LNCAP (cell line): ENCODE results near the gene ITPKB.

Experiments
- TF ChIP-seq, protein P1 (sequence below): fragments of 450-650 bp; IDR thresholded peaks from 2 replicates; pipeline ENCODE4 v1.5.1; 2017; ENCODE audit warnings: mild to moderate bottlenecking

The ITPKB gene

DNA sequence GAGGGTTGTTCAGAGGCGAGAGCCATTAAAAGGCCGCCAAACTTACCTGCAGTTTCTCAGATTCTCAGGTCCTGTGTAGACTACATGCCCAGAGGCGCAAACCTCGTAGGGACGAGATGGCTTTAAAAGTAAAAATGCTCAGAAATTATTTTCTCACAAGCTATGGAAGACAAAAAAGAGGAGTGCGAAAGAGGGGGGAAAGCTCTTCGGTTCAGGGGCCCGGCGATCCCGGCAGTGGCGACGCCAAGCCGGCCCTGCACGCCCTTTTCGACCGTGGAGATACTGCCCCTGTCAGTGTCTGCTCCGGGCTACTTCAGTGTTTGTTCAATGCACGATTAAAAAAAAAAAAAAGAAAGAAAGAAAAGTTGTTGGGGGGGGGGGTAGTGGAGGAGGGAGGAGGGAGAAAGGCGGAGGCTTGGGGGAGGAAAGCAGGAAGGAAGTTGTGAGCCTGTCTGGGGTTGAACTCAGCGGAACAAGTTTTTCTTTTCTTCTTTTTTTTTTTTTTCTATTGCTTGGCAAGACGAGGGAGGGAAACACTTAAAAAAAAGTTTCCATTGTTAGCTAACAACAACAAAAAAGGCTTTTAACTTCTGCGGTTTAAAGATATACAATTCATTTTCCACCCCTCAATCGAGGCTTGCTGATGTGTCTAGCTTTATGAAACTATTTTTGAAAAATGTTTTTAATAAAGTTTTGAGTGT, at the start of gene ITPKB:
TSS of gene ITPKB (minus strand) at position 288 of the 701 bp plus-strand sequence. CDS start 1,824 bp downstream, outside the sequence.
- TF ChIP-seq, protein P1, sequence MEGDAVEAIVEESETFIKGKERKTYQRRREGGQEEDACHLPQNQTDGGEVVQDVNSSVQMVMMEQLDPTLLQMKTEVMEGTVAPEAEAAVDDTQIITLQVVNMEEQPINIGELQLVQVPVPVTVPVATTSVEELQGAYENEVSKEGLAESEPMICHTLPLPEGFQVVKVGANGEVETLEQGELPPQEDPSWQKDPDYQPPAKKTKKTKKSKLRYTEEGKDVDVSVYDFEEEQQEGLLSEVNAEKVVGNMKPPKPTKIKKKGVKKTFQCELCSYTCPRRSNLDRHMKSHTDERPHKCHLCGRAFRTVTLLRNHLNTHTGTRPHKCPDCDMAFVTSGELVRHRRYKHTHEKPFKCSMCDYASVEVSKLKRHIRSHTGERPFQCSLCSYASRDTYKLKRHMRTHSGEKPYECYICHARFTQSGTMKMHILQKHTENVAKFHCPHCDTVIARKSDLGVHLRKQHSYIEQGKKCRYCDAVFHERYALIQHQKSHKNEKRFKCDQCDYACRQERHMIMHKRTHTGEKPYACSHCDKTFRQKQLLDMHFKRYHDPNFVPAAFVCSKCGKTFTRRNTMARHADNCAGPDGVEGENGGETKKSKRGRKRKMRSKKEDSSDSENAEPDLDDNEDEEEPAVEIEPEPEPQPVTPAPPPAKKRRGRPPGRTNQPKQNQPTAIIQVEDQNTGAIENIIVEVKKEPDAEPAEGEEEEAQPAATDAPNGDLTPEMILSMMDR: no peak

DNA sequence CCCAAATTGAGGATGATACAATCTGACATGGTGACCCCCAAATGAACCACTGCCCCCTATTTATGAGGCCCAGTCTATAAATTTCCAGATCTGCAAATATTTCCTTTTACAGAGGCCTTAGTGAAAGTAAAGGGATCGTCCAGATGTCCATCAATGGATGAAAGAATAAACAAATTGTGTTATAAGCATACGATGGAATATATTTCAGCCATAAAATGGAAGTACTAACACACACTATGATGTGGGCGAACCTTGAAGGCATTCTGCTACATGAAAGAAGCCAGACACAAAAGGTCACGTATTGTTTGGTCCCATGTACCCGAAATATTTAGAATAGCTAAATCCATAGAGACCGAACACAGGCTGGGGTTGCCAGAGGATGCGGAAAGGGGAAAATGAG, 48.6 kb upstream of the ITPKB start:
- TF ChIP-seq, protein P1: no peak

DNA sequence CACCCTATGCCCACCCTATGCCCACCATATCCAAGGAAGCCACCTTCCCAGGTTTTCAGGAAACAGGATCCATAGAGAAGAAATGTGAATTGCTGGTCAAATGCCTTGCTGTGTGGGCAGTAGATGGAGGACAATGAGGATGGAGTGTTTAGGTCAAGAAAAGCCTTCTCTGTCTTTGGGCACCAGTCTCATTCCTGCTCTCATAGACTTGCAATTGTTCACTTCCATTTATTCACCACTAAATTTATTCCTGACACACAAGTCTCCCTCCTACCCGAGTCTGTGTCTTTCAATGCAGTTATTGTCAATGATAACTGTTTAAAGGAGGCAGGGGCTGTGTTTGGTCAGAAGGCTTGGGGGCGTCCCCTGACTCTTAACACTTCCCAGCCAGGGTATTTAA, 48.0 kb upstream of the ITPKB start:
- TF ChIP-seq, protein P1: no peak

DNA sequence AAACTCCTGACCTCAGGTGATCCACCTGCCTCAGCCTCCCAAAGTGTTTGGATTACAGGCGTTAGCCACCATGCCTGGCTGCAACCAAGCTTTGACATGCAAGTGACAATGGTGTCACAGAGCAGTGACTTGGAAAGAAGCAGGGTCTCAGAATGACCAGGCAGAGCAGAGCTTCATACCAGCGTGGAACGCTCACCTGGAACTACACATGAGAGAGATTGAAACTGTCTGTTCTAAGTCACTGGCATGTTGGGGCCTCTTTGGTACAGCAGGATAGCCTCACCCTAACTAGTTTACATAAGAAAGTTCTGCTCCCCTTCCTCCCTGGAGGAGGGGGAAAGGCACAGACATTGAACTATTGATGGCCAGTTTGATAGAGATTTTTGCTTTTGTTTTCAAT, 47.5 kb upstream of the ITPKB start:
- TF ChIP-seq, protein P1: no peak

DNA sequence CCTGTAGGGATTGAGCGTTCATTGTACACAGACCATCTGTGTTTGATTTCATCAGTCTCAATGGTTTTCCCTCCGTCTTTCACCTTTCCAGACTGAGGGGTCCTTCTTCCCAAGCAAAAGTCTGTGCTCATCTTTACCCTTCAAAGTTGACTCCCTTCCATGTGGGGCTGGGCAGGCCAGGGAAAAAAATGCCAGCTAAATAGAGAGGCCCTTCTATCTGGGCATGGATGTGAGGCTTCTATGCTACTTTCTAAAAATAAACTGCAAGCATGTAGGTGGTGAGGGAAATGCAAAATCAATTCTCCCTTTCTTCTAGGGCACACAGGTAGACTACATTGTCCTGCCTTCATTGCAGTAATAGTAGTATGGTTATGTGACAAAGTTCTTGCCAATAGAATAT, 46.7 kb upstream of the ITPKB start:
- TF ChIP-seq, protein P1: no peak

DNA sequence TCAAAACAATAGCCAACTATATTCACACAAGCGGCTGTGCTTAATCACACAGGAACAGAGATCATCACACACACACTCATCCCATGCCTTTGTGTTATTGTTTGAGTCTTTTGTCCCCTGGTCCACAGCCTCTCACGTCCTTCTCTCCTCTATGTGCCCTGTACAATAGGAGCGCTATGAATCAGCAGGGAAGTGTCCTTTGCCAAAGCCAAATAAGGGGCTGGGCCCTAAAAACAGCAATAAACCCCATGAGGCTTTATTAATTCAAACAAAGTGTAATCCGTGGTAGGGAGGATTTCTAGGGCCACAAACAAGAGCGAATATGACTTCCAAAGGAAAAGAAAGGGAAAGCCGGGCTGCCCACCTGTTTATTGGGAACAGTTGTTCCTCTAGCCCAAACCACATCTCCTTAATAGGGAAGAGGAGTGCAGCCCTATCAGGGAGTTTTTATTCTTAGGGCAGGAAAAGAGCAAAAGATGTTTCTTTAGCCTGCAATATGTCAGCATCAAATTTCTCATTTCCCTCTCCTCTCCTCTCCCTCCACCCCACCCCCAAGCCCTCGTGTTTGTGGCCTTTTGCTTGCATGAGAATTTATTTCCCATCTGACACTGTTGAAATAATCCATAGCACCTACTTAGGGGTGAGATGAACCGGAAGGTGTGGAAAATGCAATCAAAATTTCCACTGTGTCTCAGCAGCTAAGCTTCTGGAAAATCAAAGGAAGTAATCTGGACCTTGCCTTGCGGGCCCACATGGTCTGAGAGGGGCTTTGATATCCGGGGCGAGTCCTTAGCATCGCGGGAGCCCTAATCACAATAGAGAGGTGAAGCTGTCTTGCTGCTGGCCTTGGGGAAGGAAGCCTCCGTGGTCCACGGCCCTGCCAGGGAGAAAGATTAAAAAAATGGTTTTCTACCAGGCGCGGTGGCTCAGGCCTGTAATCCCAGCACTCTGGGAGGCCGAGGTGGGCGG, 45.3 kb upstream of the ITPKB start:
- TF ChIP-seq, protein P1: no peak

DNA sequence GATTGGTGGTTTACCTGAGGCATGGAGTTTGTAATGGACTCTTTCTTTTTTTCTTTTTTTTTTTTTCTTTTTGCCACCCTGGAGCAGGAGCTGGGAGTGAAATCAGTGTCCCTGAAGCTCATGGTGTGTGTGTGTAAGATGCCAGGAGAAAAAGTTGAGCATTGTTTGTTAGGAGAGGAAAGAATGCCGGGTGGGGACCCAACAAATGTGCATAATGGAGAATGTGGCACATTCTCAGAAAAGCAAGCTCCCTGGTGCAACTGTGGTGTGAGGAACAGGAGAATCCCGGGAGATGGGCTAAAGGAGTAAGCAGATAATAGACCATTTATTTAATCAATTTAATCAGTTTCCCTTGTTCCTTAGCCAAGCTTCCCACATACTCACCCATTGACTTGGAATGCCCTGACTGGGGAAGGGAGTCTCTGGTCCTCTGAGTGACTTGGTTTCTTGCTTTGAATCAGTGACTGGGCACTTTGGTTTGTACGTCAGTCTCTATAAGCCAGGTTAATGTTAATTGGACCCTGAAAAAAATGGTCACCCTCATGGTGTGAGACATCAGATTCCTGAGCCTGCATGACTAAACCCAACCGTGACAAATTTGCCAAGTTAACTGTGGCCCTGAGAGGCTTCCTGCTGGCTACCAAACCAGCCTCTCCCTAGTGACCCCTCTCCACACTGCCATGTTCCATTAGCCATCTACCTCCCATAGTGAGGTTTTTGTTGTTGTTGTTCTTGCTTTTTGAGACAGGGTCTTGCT, 43.9 kb upstream of the ITPKB start:
- TF ChIP-seq, protein P1: no peak
